Activated gamma-delta T cell treated with Interleukin-2 at 50 U/mL for 16 hours (primary cell): Measurements from ENCODE around the gene CERS5.
A peak's percentile ranks its signal among the peaks of the same experiment; 100 is the strongest.
"Not testable (repeated sequence)": the region's sequence is repeated elsewhere in the genome, so short reads cannot be mapped to it uniquely, and the experiment has no call there.

ENCODE experiments used
- DNase-seq: peaks from one replicate; pipeline ENCODE4 v3.0.0-alpha.2; 2020

The CERS5 gene

DNA sequence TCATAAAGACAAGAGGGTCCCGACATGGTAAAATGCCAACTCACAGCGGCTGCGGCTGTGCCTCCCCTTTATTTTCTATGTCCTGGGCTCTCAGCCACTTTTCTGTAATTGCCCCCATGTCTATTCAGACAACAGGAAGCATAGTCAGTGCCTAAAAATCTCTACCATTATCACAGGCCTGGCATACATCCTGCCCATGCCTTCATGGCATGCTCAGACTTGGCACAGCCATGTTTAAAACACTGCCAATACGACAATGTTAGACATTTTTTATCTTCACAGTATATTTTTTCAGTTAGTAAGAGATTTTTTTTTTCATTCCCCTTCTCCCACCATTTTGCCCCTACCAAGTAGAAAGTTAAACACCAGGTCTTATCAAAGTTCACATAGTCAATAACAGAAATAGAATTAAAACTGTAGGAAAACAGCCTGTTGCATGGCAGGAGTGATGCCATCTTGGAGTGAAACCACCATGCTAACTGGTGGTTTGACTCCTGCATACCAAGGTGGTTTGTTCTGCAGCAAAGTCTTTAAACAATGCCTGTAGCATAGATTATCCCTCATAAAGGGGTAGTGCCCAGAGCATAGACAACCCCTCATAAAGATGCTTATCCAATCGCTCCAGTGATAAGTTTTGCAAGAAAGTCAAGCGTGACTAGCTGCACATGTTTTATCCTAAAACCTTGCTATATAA is 18.9 kb upstream of the CERS5 start:
- DNase-seq: no peak

DNA sequence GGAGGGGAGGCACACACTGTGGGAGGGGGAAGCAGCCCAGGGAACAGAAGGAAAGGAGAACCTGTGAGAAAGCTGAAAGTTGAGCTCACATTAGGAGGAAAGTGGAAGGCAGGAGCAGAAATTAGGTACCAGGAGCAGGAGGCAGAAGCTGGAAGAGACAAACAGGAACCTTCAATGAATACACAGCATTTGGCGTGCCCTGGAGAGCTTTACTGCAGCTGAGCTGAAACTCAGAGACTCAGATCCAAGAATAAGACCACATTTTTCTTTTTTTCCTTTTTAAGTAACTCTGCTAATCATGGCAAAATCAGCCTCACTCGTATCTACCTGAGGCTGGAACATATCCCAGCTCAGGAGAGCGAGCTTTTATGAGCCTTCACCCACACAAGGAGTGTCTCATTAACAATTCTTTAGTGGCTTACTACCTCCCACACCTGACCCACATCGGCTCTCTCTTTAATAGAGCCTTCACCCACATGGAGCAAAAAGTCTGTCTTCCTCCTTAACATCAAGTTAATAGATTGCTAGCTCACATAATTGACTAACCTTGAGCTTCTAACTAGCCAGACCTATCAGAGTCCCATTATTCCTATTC is 18.2 kb upstream of the CERS5 start:
- DNase-seq: no peak

DNA sequence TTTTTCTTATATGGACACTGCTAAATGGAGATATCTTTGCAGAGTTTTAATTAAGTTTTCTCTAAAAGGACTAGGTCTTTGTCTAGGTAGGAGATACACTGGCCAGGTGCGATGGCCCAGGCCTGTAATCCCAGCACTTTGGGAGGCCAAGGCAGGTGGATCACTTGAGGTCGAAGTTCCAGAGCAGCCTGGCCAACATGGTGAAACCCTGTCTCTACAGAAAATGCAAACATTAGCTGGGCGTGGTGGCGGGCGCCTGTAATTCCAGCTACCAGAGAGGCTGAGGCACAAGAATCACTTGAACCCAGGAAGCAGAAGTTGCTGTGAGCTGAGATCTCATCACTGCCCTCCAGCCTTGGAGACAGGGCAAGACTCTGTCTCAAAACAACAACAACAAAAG is 17.1 kb upstream of the CERS5 start:
- DNase-seq: no peak

- DNase-seq: no peak
Observed at GRCh38 chr12:50182461-50182860, 15.3 kb upstream of the CERS5 start.

DNA sequence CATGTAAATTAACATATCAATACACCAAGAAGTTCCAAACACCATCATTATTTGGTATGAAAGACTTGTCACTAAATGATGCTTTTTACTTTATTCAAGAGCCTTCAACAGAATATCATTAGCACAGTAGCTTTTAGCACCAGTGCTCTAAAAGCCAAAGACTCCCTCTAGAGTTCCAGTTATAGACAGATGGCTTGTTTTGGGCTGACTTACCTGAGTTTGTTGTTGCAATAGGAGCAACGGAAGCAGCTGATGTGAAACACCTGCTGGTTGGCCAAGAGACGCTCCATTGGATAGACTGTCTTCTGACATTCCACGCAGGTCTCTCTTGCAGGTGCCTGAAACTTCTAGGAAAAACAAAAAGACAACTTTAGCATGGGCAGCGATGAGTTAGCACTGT is 14.5 kb upstream of the CERS5 start:
- DNase-seq: no peak

- no peak for DNase-seq
Observed at GRCh38 chr12:50175716-50176026, 8.5 kb upstream of the CERS5 start.

- DNase-seq: no peak
Observed at GRCh38 chr12:50174971-50175715, 8.0 kb upstream of the CERS5 start.

DNA sequence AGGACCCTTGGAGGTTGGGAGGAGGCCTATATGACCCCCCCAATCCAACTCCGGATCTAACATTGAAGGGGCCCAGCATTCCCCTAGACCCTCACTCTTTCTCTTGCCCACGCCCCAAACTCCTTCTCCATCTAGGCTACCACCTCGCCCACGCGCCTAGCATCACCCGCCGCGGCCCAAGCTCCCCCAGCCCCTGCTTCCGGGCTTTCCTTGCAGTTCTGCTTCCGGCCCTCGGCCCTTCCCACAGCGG is 445 bp downstream of the CERS5 start:
- peak; percentile 31 for DNase-seq

DNA sequence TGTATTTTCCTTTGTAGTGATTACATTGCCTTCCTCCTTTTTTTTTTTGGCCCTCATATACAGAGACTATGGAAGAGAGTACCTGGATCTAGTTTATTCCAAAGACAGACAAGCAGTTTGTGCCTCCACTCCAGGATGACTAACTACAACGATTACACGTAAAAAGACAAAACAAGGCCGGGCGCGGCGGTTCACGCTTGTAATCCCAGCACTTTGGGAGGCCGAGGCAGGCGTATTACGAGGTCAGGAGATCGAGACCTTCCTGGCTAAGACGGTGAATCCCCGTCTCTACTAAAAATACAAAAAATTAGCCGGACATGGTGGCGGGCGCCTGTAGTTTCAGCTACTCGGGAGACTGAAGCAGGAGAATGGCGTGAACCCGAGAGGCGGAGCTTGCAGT is 2.2 kb downstream of the CERS5 start:
- DNase-seq: no peak

- DNase-seq: no peak
Observed at GRCh38 chr12:50162230-50162629, 4.9 kb downstream of the CERS5 start.

DNA sequence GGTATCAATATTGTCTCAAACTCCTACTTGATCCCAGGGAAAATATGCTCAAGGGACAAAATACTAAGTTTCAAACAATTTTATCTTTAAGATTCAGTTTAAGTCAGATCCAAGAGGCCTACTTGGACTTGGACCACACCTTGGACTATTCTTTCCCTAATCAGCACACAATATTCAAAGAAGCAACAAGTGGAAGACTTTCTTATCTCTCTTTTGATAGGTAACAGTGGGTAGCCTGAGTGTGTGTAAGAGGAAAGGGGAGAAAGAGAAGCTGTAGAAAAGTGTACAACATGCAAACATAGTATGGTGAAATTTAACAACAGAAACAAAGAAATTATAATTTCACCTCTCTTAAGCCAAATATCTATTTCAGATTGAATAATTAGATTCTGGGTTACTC is 6.5 kb downstream of the CERS5 start:
- no peak for DNase-seq

GRCh38 chr12:50157259-50157658 is 9.9 kb downstream of the CERS5 start:
- no peak for DNase-seq

DNA sequence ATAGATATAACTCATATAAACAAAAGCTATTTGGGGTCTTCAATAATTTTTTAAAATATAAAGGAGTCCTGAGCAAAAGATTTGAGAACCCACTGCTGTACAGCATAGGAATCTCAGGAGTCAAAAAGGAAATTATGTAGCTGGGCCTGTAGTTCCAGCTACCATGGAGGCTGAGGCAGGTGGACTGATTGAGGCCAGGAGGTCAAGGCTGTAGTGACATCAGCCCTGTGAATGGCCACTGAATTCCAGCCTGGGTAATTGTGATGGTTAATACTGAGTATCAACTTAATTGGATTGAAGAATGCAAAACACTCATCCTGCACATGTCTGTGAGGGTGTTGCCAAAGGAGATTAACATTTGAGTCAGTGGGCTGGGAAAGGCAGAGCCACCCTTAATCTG is 10.5 kb downstream of the CERS5 start:
- no peak for DNase-seq

DNA sequence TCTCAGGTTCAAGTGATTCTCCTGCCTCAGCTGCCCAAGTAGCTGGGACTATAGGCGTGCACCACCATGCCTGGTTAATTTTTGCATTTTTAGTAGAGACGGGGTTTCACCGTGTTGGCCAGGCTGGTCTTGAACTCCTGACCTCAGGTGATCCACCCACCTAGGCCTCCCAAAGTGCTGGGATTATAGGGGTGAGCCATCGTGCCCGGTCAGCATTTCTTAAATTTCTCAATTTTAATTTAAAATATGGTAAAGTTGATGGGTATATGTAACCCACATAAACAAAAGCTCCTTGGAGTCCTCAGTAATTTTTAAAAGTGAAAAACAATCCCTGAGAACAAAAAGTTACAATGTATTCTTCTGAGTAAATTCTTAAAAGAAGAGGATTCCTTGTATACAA is 12.2 kb downstream of the CERS5 start:
- not testable (repeated sequence) for DNase-seq

DNA sequence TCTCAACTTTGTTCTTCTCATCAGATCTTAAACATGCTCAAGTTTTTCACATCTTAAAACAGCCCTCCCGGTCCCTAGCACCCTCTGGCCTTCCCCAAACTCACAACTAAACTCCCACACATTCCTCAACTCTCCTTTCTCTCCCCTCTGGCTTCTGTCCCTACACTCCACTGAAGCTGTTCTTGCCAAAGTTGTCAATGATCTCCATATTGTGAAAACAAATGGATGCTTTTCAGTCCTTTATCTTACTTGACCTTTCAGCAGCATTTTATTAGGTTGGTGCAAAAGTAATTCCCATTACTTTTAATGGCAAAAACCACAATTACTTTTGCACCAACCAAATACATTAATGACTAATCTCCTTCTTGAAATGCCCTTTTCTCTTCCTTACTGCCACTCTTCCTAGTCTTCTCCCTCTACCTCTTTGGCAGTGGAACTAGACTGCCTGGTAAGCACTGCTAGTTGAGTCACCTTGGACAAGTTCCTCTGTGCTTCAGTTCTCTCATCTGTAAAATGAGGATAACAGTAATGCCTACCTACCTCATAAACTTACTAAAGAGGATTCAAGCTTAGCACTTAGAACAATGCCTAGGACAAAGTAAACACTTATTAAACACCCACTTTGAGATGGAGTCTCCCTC is 16.0 kb downstream of the CERS5 start:
- DNase-seq: no peak

GRCh38 chr12:50149311-50149710 is 17.9 kb downstream of the CERS5 start:
- DNase-seq: no peak

GRCh38 chr12:50148011-50148410 is 19.2 kb downstream of the CERS5 start:
- not testable (repeated sequence) for DNase-seq

- DNase-seq: no peak
Observed at GRCh38 chr12:50147281-50147680, 19.9 kb downstream of the CERS5 start.

DNA sequence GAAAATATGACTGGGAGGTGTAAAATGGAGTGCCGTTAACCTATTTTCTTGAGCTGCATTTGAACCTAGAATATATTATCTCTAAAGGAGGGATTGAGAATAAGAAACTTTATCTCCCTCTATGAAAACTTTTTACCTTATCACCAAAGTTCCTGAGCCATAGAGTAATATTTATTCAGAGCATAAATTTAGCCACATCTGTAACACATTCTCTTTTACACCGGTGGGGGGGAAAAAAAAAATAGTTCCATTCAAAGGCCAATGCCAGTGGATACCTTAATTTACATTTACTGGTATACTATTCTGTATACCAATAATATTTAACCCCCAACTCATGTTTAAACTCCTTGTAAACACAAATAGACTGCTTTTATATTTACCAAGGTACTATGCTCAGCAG is 21.7 kb downstream of the CERS5 start:
- DNase-seq: no peak

DNA sequence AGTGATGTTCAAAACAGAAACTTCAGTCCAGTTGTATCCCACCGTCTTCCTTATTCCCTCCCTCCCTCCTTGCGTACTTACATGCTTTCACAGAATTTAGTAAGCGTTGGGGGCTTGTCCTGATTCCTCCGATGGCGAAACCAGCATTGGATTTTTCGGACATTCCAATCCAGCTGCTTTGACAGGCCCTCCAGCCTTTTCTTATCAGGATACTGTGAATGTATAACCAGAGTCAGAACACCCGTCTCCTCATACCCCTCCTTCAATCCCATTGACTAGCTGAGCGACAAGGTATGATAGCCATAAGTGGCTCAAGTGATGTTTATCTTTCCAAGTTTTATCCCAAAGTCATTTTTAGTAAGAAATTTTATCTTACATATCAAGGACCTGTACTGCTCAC is 24.2 kb downstream of the CERS5 start:
- no peak for DNase-seq

DNA sequence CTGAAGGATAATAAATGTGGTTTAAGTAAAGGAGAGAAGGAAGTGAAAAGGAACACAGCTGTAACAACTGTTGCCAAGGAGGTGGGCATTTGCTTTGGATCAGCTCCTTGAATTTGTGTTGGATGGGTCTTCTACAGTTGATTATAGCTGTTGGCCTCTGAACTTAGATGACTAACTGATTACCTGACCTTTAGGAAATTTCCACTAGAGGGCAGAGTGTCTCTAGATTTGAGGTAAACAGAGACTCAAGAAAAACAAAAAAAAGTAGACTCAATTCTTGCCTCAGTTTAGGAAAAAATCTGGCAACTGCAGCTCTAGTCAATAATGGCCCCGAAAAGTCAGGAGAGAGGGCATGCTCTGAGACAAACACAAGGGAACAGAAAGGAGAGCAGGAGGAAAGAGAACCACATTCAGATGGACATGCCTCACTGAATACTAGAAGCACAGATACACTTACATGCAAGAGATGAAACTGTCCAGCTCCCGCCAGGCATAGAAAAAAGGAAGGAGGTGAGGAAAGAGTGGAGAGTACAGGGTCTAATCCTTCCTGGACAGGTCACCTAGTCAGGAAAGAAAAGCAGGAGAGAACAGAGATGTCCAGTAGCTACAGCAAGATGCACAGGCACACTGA is 34.5 kb downstream of the CERS5 start:
- DNase-seq: no peak

GRCh38 chr12:50129290-50129689 is 37.9 kb downstream of the CERS5 start:
- DNase-seq: no peak

- no peak for DNase-seq
Observed at GRCh38 chr12:50127546-50127945, 39.6 kb downstream of the CERS5 start.

- DNase-seq: no peak
Observed at GRCh38 chr12:50123203-50123602, 44.0 kb downstream of the CERS5 start.
